Fibroblast of pulmonary artery (primary cell): ENCODE measurements around the gene RBM33.

Source experiments
- DNase-seq: peaks from one replicate; pipeline ENCODE4 v3.0.0-alpha.2; 2010; ENCODE audit warnings: low read depth
- H3K4me3 ChIP-seq: replicated peaks from 2 replicates; pipeline ENCODE4 v1.5.1; 2011; ENCODE audit warnings: low read depth, mild to moderate bottlenecking, control low read depth, low read length, moderate library complexity
- CTCF ChIP-seq: IDR thresholded peaks from 2 replicates; pipeline ENCODE4 v1.5.1; 2011; ENCODE audit warnings: mild to moderate bottlenecking, control low read depth, low read length, inconsistent platforms; ENCODE audit errors: missing control alignments

RBM33 gene

GRCh38 chr7:155829796-155830470 is 185.5 kb downstream of the RBM33 start:
- no peak for DNase-seq
- no peak overlapping the region for H3K4me3 ChIP-seq
- no peak for TF ChIP-seq CTCF
